NB4 (cell line): Measurements from ENCODE around the gene PSME4.

ENCODE experiments used
- CTCF ChIP-seq: IDR thresholded peaks from one replicate; pipeline ENCODE4 v1.5.1; 2012; ENCODE audit warnings: low read depth, low read length
- MAX ChIP-seq: IDR thresholded peaks from 2 replicates; pipeline ENCODE4 v1.6.1; 2011; ENCODE audit warnings: low read depth, low read length
- POLR2A ChIP-seq: IDR thresholded peaks from 2 replicates; pipeline ENCODE4 v1.6.1; 2011; ENCODE audit warnings: mild to moderate bottlenecking; ENCODE audit not compliant: insufficient read length; ENCODE audit errors: extremely low read depth

- TF ChIP-seq CTCF: no peak
- no peak for TF ChIP-seq MAX
- no peak for TF ChIP-seq POLR2A
Observed at GRCh38 chr2:53877556-53877955, 93.2 kb downstream of the PSME4 start.
